ENCODE results near the gene TUBB2A.
A peak's percentile ranks its signal among the peaks of the same experiment; 100 is the strongest.

The TUBB2A gene

GRCh38 chr6:3120765-3121089 lies 36.6 kb downstream of the TUBB2A start:
- Mint-ChIP-seq H3K4me1 (peaks cover 15% of the 10 kb centered on the region), H3K36me3 (ENCODE audit: insufficient read depth) (peaks cover 10% of the 10 kb centered on the region), H3K4me3 (no peak overlapping the region), H3K27ac (ENCODE audit: low read depth) (no peak overlapping the region), H3K27me3 (no peaks in the 10 kb centered on the region), H3K9me3 (no peaks in the 10 kb centered on the region)
- no peak for ATAC-seq (replicated peaks; ENCODE audit: extremely low read depth, poor library complexity, severe bottlenecking)
- DNase-seq (ENCODE audit: low spot score in 2 of 2): no peak

DNA sequence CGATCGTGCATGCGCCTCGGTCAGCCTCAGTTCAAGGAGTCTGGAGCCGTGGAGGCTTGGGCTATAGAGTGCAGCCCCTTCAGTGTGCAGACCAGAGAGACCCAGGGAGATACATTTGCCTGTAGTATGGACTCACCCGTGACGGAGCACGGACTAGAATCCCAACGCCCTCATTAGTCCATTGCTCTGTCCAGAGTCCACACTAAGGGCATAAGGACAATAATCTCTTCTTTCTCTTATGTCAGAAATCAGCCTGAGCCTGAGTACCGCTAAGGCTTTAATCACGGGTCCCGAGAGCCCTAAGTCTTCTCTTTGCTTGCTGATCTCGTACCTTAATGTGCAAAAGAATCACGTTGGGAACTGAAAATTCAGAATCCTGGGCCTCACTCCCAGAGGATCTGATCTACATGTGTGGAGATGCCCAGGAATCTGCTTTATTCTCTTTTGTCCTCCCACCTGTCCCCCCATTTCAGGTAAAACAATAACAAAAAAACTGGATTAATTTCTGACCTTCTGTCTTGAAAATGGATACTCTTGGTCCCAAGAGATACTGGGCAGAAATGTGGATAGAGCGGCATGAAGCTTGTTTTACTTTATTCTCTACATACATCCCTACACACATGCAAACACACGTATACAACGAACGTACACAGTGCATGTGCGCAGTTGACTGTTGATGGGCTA lies 38.2 kb downstream of the TUBB2A start:
- peak; percentile 21 for ATAC-seq (replicated peaks; ENCODE audit: extremely low read depth, poor library complexity, severe bottlenecking)
- Mint-ChIP-seq H3K4me3 (peak overlapping the region; percentile 92), H3K36me3 (ENCODE audit: insufficient read depth) (peaks cover 10% of the 10 kb centered on the region), H3K27ac (ENCODE audit: low read depth) (no peak overlapping the region), H3K27me3 (no peaks in the 10 kb centered on the region), H3K4me1 (peaks cover 15% of the 10 kb centered on the region), H3K9me3 (no peaks in the 10 kb centered on the region)
- no peak for DNase-seq (ENCODE audit: low spot score in 2 of 2)

GRCh38 chr6:3118353-3119039 lies 38.8 kb downstream of the TUBB2A start, which contains the start of gene BPHL:
TSS of gene BPHL (plus strand) at chr6:3118711. CDS start at chr6:3118741, 30 bp downstream.
- DNase-seq (ENCODE audit: low spot score in 2 of 2) (peak; percentile 98 to 100), ATAC-seq (replicated peaks; ENCODE audit: extremely low read depth, poor library complexity, severe bottlenecking) (peak; percentile 87)
- Mint-ChIP-seq H3K27ac (ENCODE audit: low read depth) (peak within 1 kb of the TSS; percentile 91), H3K9me3 (no peaks in the 10 kb centered on the region), H3K27me3 (no peaks in the 10 kb centered on the region), H3K36me3 (ENCODE audit: insufficient read depth) (peaks cover 11% of the 10 kb centered on the region), H3K4me1 (peaks cover 15% of the 10 kb centered on the region), H3K4me3 (peak within 1 kb of the TSS; percentile 92)

DNA sequence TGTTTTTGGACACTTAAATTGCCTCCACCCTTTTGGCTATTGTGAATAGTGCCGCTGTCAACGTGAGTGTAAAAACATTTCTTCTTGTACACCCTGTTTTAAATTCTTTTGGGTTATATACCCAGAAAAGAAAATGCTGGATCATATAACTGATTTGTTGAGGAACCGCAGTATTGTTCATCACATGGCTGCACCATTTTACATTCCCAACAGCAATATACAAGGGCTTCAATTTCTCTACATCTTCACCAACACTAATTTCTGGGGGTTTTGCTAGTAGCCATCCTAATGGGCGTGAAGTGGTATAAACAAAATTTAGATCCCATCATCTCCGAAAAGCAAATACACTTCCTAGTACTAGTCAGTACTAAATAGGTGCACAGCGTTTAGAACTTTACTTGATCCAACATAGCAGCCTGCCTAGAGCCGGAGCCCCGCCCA lies 39.4 kb downstream of the TUBB2A start:
- Mint-ChIP-seq H3K4me1 (peaks cover 15% of the 10 kb centered on the region), H3K36me3 (ENCODE audit: insufficient read depth) (peaks cover 17% of the 10 kb centered on the region), H3K27me3 (no peaks in the 10 kb centered on the region), H3K4me3 (peak overlapping the region; percentile 92), H3K27ac (ENCODE audit: low read depth) (peak overlapping the region; percentile 91), H3K9me3 (no peaks in the 10 kb centered on the region)
- no peak for DNase-seq (ENCODE audit: low spot score in 2 of 2)
- ATAC-seq (replicated peaks; ENCODE audit: extremely low read depth, poor library complexity, severe bottlenecking): no peak

DNA sequence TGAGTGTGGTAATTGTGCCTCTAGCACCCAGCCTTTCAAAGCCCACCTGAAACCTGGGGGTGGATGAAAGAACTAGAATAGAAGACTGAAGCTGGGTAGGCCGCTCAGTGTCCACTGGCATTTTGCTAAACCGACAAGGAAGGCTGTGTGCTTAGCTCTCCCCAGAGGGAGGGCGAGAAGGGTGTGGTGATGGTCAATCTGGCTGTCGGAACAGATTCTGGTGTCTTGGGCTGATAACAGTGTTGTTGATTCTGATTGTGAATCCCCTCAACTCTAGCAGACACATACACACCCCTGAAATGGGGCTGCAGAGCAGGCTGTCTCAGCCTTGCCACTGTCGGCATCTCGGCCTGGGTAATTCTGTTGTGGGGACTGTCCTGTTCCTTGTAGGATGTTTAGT lies 43.0 kb downstream of the TUBB2A start:
- no peak overlapping the region for H3K4me3 Mint-ChIP-seq
- ATAC-seq (replicated peaks; ENCODE audit: extremely low read depth, poor library complexity, severe bottlenecking): no peak
- DNase-seq (ENCODE audit: low spot score in 2 of 2): no peak
- H3K9me3 Mint-ChIP-seq: no peaks in the 10 kb centered on the region
- H3K27me3 Mint-ChIP-seq: no peaks in the 10 kb centered on the region
- no peak overlapping the region for H3K27ac Mint-ChIP-seq (ENCODE audit: low read depth)
- H3K36me3 Mint-ChIP-seq (ENCODE audit: insufficient read depth): peaks cover 40% of the 10 kb centered on the region
- peaks cover 13% of the 10 kb centered on the region for H3K4me1 Mint-ChIP-seq

- ATAC-seq (replicated peaks; ENCODE audit: extremely low read depth, poor library complexity, severe bottlenecking): no peak
- peaks cover 16% of the 10 kb centered on the region for H3K4me1 Mint-ChIP-seq
- H3K27me3 Mint-ChIP-seq: no peaks in the 10 kb centered on the region
- H3K36me3 Mint-ChIP-seq (ENCODE audit: insufficient read depth): peaks cover 71% of the 10 kb centered on the region
- H3K4me3 Mint-ChIP-seq: no peak overlapping the region
- H3K27ac Mint-ChIP-seq (ENCODE audit: low read depth): no peak overlapping the region
- H3K9me3 Mint-ChIP-seq: no peaks in the 10 kb centered on the region
- DNase-seq (ENCODE audit: low spot score in 2 of 2): no peak
Observed at GRCh38 chr6:3109761-3110160, 47.6 kb downstream of the TUBB2A start.

DNA sequence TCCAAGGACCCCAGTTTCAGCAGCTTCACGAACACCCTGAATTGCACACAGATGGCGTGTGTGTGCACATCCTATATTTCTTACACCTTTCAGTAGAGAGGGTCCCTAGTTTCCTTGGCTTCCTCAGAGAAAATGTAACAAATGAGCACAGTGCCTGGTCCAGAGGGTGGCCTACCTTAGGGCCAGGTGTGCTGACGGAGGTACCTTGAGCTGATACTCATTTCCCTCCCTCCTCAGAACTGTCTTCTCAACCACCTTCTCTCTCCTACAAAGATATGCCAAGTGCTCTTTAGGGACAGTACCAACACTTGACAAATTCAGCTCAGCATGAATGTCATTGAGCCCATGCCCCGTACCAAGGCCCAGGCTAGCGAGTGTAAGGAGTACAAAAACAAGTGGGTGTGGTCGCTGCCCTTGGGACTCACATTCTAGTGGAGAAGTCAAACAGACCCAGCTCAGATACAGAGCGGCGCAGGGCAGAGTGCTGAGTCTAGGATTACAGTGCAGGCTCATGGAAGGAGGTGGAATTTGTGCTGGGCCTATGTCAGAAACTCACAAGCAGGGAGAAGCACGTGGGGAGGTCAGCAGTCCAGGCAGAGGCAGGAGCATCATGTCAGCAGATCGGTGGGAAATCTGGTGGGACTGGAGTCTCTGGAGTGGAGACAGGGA lies 48.5 kb downstream of the TUBB2A start:
- Mint-ChIP-seq H3K4me1 (peaks cover 16% of the 10 kb centered on the region), H3K27me3 (no peaks in the 10 kb centered on the region), H3K36me3 (ENCODE audit: insufficient read depth) (peaks cover 75% of the 10 kb centered on the region), H3K9me3 (no peaks in the 10 kb centered on the region), H3K27ac (ENCODE audit: low read depth) (no peak overlapping the region), H3K4me3 (no peak overlapping the region)
- DNase-seq (ENCODE audit: low spot score in 2 of 2): no peak
- ATAC-seq (replicated peaks; ENCODE audit: extremely low read depth, poor library complexity, severe bottlenecking): no peak

Data from central memory CD8-positive, alpha-beta T cell (primary cell).